HK-2 (cell line): ENCODE results near the gene GMEB2.

Experiments used
- DNase-seq: peaks from one replicate; pipeline ENCODE4 v3.0.0-alpha.2; 2018; ENCODE audit not compliant: unreplicated experiment

GMEB2 gene

GRCh38 chr20:63589261-63590217 lies 37.4 kb downstream of the GMEB2 start:
- no peak for DNase-seq

- no peak for DNase-seq
Observed at GRCh38 chr20:63588641-63589041, 38.3 kb downstream of the GMEB2 start.

DNA sequence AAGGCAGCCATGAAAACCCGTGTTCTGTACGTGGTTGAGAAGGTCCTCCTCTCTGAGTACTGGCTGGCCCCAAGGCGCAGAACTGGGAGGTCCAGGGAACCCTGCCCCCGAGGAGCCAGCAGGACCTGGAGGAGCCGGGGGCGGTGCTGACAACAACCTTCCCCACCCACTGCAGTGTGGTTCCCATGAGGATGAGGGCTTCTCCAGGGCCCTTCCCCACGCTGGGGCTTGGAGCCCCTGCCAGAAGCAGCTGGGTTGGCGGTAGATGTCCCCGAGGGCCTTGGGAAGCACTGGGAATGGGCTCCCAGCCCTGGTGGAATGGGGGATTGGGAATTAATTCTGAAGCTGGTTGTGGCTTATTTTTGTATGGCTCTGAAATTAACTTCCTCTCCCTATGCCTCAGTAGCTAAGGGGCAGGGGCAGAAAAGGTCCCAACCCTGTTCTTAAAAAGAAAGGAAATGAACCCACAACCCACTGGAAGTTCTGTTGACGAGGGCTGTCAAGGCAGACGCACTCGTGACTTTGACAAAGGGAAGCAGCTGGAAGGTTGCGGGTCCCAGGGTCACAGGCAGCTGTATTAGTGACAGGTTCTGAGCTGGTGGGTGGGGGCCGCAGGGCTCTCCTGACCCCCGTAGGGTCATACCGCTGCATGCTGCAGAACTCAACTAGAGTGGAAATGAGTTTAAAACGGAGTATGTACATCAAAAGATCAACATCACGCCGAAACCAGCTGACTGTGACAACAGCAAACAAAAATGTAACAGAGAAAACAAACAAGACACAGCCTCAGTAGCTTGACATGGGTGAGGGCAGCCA lies 38.9 kb downstream of the GMEB2 start:
- DNase-seq = no peak

DNA sequence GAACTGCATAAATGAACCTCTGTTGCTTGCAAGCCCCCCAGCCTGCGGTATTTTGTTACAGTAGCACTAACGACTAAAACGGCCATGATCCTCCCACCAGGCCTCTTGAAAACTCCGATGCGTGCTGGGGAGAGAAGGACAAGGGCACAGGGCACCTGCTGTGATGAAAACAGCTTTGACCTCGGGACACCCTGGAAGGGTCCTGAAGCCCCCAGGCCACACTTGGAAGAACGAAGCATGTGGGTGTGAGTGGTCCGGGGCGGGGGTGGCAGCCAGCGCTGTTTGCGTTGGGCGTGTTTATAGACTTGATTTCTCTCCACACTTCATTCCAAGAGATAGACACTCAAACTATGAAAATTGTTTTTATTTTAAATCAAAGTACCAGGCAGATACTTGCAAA lies 39.6 kb downstream of the GMEB2 start:
- no peak for DNase-seq

- DNase-seq = no peak
Observed at GRCh38 chr20:63586797-63587196, 40.1 kb downstream of the GMEB2 start.

DNA sequence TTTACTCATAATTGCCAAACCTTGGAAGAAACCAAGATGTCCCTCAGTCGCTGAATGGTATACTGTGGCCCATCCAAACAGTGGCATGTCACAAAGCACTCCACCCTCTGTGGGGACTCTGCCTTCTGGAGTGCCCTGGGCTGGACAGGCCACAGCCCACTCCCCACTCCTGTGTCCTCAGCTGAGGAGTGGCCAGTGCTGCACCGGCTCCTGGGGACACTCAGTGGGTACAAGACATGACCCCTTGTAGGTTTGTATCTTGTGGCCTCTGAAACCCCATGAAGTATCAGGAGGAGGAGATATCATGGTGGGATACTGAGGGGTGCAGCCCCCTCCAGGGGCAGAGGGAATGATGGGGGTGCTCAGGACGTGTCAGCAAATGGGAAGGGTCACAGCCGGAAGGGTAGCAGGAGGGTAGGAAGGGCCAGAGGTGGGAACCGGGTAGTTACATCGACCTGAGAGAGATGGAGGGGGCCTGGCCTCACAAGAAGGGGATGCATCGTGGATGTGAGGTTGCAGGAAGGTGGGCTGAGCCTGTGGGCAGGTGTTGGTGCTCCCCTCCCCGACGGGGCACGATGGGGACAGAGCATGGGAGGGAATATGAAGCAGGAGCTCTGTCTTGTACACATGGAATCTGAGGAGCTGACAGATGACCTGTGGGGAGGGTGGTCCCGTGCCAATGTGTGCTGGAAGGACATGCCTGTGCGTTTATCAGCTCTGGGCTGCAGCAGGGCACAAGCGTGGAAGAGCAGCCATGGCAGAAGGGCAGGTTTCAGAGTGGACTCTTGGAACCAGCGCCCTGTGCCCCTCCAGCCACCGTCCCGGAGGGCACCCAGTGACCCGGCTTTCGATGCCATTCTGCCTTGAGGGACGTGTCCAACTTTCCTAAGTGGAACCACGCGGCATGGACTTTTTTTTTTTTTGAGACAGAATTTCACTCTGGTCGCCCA lies 41.0 kb downstream of the GMEB2 start:
- DNase-seq = no peak

- no peak for DNase-seq
Observed at GRCh38 chr20:63582382-63583063, 44.4 kb downstream of the GMEB2 start.

GRCh38 chr20:63580796-63581461 lies 46.0 kb downstream of the GMEB2 start:
- DNase-seq = peak; percentile 77

GRCh38 chr20:63579017-63579694 lies 47.7 kb downstream of the GMEB2 start:
- DNase-seq = no peak

DNA sequence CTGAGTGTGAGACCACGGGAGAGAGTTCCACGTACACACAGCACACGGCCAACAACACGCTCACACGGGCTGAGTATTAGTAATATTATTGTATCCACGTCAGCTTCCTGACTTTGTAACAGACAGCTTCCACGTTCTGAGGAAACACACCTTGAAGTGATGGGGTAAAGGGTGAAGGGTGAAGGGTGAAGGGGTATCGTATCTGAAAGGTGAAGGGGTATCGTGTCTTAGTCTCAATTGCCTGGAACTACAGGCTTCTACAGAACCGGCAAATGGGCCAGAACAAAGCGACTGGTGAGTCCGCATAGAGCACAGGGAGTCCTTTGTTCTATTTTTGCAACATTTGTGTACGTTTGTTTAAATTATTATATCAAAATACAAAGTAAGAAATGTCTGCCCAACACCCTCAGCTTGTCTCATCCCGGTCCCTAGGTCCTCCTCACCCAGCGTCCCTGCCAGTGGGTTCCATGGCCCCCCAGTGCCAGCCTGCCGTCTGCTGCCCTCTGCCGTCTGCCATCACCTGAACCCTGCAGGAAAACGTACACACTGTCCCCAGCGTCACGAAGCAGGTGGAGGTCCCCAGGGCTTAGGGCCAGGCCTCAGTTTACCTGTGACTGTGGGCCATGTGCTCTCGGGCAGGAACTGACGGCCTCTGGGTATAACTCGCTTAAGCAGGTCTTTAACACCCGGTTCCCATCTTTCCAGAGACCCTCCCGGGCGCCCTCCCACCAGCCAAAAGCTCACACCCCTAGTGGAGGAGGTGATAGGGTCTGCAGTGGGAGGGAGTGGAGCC lies 48.5 kb downstream of the GMEB2 start:
- DNase-seq = no peak

DNA sequence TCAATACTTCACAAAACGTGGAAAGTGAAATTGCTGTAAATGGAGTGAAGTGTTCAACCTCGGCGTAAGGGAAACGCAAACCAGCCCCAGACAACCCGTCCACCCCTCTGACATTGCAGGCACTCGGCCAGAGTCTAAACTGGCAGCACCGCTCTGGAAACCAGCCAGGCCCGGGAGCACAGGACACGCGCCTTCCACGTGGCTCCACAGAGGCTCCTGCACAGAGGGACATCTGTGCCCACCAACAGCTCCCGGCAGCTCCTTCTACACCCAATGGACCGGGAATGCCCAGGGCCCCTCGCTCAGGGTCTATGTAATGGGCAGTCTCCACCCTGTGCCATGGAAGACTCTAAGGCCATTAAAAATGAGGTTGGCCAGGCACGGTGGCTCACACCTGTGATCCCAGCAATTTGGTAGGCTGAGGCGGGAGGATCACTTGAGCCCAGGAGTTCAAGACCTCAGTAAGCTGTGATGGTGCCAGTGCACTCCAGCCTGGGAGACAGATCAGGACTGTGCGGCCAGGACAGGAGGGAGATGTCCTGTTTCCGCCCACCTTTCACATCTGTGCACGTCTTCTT lies 49.5 kb downstream of the GMEB2 start:
- no peak for DNase-seq

DNA sequence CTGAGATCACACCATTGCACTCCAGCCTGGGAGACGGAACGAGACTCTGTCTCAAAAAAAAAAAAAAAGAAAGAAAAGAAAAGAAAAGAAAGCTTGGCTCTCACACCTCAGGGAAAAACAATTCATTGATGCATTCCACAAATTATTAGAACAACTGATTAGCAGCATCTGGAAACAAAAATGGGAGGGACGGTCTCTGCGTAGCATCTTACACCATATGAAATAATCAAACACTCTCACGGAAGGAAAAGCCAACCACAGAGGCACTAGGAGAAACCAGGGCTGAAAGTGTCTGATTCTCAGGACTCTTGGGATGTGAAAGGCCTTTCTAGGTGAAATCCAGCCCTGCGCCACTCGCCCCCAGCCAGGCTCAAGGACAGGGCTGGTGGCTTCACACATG lies 50.6 kb downstream of the GMEB2 start:
- DNase-seq = no peak

GRCh38 chr20:63574829-63575743 lies 51.8 kb downstream of the GMEB2 start:
- DNase-seq = no peak

DNA sequence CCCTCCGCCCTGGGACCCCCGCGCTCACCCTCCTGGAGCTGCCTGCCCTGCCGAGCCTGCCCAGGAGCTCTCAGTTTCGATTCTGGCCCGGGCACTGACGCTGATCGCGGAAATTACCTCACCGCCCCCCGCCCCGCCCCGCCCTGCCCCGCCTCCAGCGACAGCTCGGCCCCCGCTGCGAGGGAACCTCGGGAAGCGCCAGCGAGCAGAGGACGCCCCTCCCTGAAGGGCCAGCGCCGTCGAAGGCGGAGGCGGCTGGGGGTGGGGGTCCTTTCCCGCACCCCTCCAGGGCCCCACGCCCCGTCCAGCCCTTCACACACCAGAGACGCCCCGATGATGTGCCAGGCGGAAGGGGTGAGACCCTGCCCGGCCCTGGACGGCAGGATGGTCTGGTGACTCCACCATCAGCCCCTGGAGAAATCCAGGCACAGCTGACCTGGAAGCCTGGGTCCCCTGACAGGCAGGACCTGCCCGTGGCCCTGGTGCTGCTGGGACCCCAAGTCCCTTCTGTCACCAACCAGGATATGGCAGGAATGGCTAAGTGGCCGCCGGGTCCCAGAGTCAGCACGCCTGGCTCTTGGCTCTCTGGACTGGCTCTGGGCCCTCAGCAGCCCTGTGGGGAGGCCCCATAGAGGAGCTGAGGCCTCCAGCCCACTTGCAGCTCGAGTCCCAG lies 52.6 kb downstream of the GMEB2 start, which contains the start of gene HELZ2:
Gene HELZ2, minus strand, starts transcription at position 84 of the 673 bp plus-strand sequence. CDS start 1,854 bp downstream, outside the sequence.
- peak; percentile 87 for DNase-seq

- no peak for DNase-seq
Observed at GRCh38 chr20:63573647-63574131, 53.2 kb downstream of the GMEB2 start.

DNA sequence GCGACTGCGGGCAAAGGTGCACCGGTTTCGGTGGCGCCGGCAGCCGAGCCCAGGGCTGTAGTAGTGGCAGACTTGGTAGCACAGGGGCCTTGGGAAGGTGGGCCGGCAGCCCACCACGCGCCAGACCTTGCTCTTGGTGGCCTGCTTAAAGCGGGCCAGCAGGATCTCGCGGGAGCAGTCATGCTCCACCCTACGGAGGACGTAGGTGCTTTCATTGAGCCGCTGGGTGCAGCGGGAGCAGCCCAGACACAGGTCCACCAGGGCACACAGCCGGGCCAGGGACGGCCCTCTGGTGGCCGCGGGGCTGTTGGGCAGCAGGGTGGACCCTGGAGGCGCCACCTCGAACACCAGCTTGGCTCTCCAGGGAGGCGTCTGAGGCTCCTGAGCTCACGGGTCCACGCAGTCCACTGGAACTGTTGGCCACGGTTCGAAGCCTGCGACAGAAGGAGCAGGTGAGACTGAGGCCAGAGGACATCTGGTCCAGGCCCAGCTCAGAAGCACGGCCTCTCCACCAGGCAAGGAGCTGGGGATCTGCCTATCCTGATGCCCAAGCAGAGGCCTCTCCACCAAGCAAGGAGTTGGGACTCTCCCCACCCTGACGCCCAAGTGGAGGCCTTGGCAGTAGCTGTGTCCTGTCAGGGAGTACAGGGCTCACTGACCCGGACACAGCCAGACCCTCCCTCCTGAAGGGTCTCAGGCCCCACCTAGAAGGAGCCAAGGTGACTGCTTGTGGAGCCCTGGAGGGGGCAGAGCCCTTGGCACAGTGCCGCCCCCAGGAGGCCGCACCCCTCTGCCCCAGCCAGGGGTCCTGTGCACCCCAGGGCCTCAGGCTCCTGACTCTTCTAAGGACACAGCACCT lies 53.9 kb downstream of the GMEB2 start:
- no peak for DNase-seq
